HUDEP-2 (cell line): ENCODE data around the gene PCDHGA12.

Source experiments
- DNase-seq, 76 experiments: peaks; one replicate each; lab custom pipeline; 2025; ENCODE audit not compliant: unreplicated experiment in 76 of 76; lab: John Stamatoyannopoulos, UW

PCDHGA12 gene

GRCh38 chr5:141437221-141437620 lies 6.9 kb downstream of the PCDHGA12 start:
- no peak for DNase-seq

GRCh38 chr5:141439411-141440141 lies 9.3 kb downstream of the PCDHGA12 start:
- DNase-seq, result no peak

- no peak for DNase-seq
Measured at GRCh38 chr5:141440341-141440740, 10.0 kb downstream of the PCDHGA12 start.

GRCh38 chr5:141441571-141442170 lies 11.4 kb downstream of the PCDHGA12 start:
- no peak for DNase-seq

DNA sequence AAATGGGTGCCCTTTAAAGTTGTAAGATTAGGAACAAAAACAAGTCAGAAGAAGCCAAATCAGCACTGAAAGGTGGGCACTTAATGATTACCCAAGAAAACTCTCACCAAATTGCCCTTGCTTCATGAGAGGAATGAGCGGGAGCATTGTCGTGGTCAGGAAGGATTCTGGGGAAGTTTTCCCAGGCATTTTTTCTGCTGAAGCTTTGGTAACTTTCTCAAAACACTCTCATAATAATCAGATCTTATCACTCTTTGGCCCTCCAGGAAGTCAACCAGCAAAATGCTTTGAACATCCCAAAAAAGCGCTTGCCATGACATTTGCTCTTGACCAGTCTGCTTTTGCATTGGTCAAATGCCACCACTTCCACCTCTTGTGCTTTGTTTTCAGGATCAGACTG lies 35.0 kb downstream of the PCDHGA12 start:
- DNase-seq, result no peak

GRCh38 chr5:141475625-141476131 lies 45.4 kb downstream of the PCDHGA12 start, which contains the start of gene PCDHGC3:
PCDHGC3 (plus strand) TSS chr5:141475966; CDS start chr5:141476117, 151 bp downstream.
- DNase-seq, result peak in 2 of 76 experiments; percentile 5 to 8

- DNase-seq, result no peak
Measured at GRCh38 chr5:141476132-141476911, 46.0 kb downstream of the PCDHGA12 start.

DNA sequence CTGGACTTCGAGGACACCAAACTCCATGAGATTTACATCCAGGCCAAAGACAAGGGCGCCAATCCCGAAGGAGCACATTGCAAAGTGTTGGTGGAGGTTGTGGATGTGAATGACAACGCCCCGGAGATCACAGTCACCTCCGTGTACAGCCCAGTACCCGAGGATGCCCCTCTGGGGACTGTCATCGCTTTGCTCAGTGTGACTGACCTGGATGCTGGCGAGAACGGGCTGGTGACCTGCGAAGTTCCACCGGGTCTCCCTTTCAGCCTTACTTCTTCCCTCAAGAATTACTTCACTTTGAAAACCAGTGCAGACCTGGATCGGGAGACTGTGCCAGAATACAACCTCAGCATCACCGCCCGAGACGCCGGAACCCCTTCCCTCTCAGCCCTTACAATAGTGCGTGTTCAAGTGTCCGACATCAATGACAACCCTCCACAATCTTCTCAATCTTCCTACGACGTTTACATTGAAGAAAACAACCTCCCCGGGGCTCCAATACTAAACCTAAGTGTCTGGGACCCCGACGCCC lies 46.8 kb downstream of the PCDHGA12 start:
- no peak for DNase-seq

- DNase-seq, result no peak
Measured at GRCh38 chr5:141477815-141478214, 47.5 kb downstream of the PCDHGA12 start.

DNA sequence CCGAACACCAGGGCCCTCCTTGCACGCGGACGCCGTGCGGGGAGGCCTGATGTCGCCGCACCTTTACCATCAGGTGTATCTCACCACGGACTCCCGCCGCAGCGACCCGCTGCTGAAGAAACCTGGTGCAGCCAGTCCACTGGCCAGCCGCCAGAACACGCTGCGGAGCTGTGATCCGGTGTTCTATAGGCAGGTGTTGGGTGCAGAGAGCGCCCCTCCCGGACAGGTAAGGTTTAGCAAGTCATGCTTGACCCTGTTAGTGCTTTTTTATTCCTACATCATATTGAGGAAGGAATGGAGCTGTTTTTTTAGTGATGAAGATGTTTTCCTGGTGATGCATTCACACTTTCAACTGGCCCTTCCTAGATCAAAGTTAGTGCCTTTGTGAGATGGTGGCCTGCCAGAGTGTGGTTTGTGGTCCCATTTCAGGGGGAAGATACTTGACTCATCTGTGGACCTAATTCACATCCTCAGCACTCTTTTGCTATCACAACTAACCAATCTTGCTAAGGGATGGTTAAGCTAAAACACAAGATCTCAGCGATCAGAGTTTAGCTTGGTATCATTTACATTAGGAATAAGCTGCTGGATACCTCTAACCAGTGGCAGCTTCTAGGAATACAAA lies 48.1 kb downstream of the PCDHGA12 start:
- DNase-seq, result no peak

DNA sequence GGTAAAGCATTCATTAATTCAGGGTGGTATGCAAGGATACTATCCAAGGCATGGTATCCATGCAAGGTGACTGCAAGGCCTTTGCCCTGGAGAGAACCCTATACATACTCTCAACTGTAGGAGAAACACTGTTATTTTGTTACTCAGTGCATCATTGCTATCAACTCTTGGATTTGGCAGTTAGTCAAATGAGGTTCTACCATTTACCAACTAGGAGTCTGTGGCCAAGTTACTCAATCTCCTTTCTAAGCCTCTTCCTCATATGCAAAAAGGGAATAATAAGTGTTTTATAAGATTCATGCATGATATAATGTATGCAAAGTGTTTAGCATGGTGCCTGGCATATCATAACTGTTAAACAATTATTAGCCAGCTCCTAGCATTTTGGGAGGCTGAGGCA lies 49.5 kb downstream of the PCDHGA12 start:
- no peak for DNase-seq
